Tibial artery (tissue), 4 donors: ENCODE measurements around the gene SDHA.

ENCODE experiments used
- DNase-seq, 2 donors: peaks; one replicate each; pipeline ENCODE4 v3.0.0-alpha.2; 2019
- H3K27ac ChIP-seq, 2 donors: fragments of 200-600 bp; sonication (generic) in 1 of 2; 1 replicate in 1 of 2; 2 replicates in 1 of 2; pipeline ENCODE4 v1.5.1; 2018 to 2019; ENCODE audit warnings: mild to moderate bottlenecking in 1 of 2
- H3K27me3 ChIP-seq, 2 donors: fragments of 200-600 bp; sonication (generic) in 1 of 2; one replicate each; pipeline versions ENCODE4 v1.5.1 to v1.6.0; 2016 to 2019
- H3K36me3 ChIP-seq, 3 donors: fragments of 200-600 bp; sonication (generic) in 2 of 3; one replicate each; pipeline ENCODE4 v1.5.1; 2016 to 2019; ENCODE audit warnings: mild to moderate bottlenecking in 2 of 3
- H3K4me1 ChIP-seq, 4 donors: fragments of 200-600 bp; sonication (generic) in 2 of 4; 1 replicate in 3 of 4; 2 replicates in 1 of 4; pipeline ENCODE4 v1.5.1; 2016 to 2019
- H3K4me3 ChIP-seq, 2 donors: fragments of 200-600 bp; sonication (generic) in 1 of 2; 1 replicate in 1 of 2; 2 replicates in 1 of 2; pipeline ENCODE4 v1.5.1; 2018 to 2019; ENCODE audit warnings: mild to moderate bottlenecking in 2 of 2
- H3K9me3 ChIP-seq, 3 donors: fragments of 200-600 bp; sonication (generic) in 1 of 3; one replicate each; pipeline ENCODE4 v1.5.1; 2016 to 2019
- CTCF ChIP-seq, 2 experiments: fragments of 200-600 bp in 1 of 2; fragments of 450-650 bp in 1 of 2; IDR thresholded peaks; one replicate each; pipeline ENCODE4 v1.5.1; 2017 to 2019; ENCODE audit warnings: antibody characterized with exemption in 2 of 2, mild to moderate bottlenecking in 1 of 2, moderate library complexity in 1 of 2
- intact Hi-C: fragments of 100-400 bp; cut with DNase I; formaldehyde crosslinking; loops from one replicate; pipeline ENCODE4 v1.15.0; 2023; ENCODE audit warnings: low total_unique reads

Gene SDHA

GRCh38 chr5:171801-172331 is 46.3 kb upstream of the SDHA start:
- DNase-seq: peak; percentile 18 to 56
- Histone ChIP-seq H3K36me3 (peaks cover 0 to 6% (median 0%) of the 10 kb centered on the region in 3 donors), H3K4me3 (no peak overlapping the region), H3K4me1 (peaks cover 0 to 11% (median 5%) of the 10 kb centered on the region in 4 donors), H3K27ac (no peak overlapping the region), H3K9me3 (no peaks in the 10 kb centered on the region), H3K27me3 (peaks cover 0 to 19% of the 10 kb centered on the region in 2 donors)
- TF ChIP-seq CTCF (IDR thresholded peaks at IDR 0.05): no peak
- intact Hi-C loops: no loop called here

GRCh38 chr5:172421-172820 is 45.7 kb upstream of the SDHA start:
- Histone ChIP-seq H3K27ac (no peak overlapping the region), H3K27me3 (peaks cover 0 to 19% of the 10 kb centered on the region in 2 donors), H3K9me3 (no peaks in the 10 kb centered on the region), H3K4me3 (no peak overlapping the region), H3K4me1 (peaks cover 0 to 11% (median 5%) of the 10 kb centered on the region in 4 donors), H3K36me3 (peaks cover 0 to 6% (median 0%) of the 10 kb centered on the region in 3 donors)
- DNase-seq: peak in 1 of 2 donors; percentile 9
- no peak for TF ChIP-seq CTCF (IDR thresholded peaks at IDR 0.05)
- intact Hi-C loops: no loop called here

GRCh38 chr5:172841-173251 is 45.3 kb upstream of the SDHA start:
- H3K27me3 ChIP-seq: peaks cover 0 to 19% of the 10 kb centered on the region in 2 donors
- H3K4me1 ChIP-seq: peaks cover 0 to 11% (median 5%) of the 10 kb centered on the region in 4 donors
- DNase-seq: peak in 1 of 2 donors; percentile 17
- intact Hi-C loops: no loop called here
- H3K9me3 ChIP-seq: no peaks in the 10 kb centered on the region
- no peak for TF ChIP-seq CTCF (IDR thresholded peaks at IDR 0.05)
- H3K4me3 ChIP-seq: no peak overlapping the region
- no peak overlapping the region for H3K27ac ChIP-seq
- peaks cover 0 to 6% (median 0%) of the 10 kb centered on the region in 3 donors for H3K36me3 ChIP-seq

GRCh38 chr5:173392-174290 is 44.5 kb upstream of the SDHA start:
- DNase-seq: peak in 1 of 2 donors; percentile 23
- no peak overlapping the region for H3K4me3 ChIP-seq
- H3K36me3 ChIP-seq: peaks cover 0 to 6% (median 0%) of the 10 kb centered on the region in 3 donors
- H3K27ac ChIP-seq: no peak overlapping the region
- H3K4me1 ChIP-seq: peaks cover 0 to 11% (median 5%) of the 10 kb centered on the region in 4 donors
- H3K9me3 ChIP-seq: no peaks in the 10 kb centered on the region
- no peak for TF ChIP-seq CTCF (IDR thresholded peaks at IDR 0.05)
- intact Hi-C loops: no loop called here
- H3K27me3 ChIP-seq: peaks cover 0 to 19% of the 10 kb centered on the region in 2 donors

GRCh38 chr5:174291-174600 is 43.9 kb upstream of the SDHA start:
- no peak overlapping the region for H3K27ac ChIP-seq
- TF ChIP-seq CTCF (IDR thresholded peaks at IDR 0.05): no peak
- H3K27me3 ChIP-seq: peaks cover 0 to 19% of the 10 kb centered on the region in 2 donors
- intact Hi-C loops: no loop called here
- H3K9me3 ChIP-seq: no peaks in the 10 kb centered on the region
- no peak for DNase-seq
- H3K4me3 ChIP-seq: no peak overlapping the region
- H3K36me3 ChIP-seq: peaks cover 0 to 6% (median 0%) of the 10 kb centered on the region in 3 donors
- peaks cover 0 to 6% (median 2%) of the 10 kb centered on the region in 4 donors for H3K4me1 ChIP-seq
